ENCODE results near the gene SH3RF3.

GRCh38 chr2:109378682-109379081, 249.7 kb downstream of the SH3RF3 start:
- TF ChIP-seq REST (IDR thresholded peaks at IDR 0.05; ENCODE audit: insufficient read depth in 1 of 2, low read depth in 2 of 2, low read length in 2 of 2) (peak in 1 of 2 experiments; percentile 77; a peak in 1 of 4 replicates), POLR2AphosphoS5 (IDR thresholded peaks at IDR 0.05; ENCODE audit: low read depth, low read length) (no peak), TAF1 (IDR thresholded peaks at IDR 0.05; ENCODE audit: borderline replicate concordance, insufficient read depth, low read length) (no peak), FOXP2 (optimal IDR thresholded peaks at IDR 0.05; ENCODE audit: borderline replicate concordance, extremely low read depth, extremely low read length, insufficient read depth) (no peak)
